Measurements from ENCODE around the gene ARHGAP5. TPM values are rescaled to one million over a fixed set of nuclear protein-coding genes. Genes with fewer than 3 reads are reported as not detected.

The ARHGAP5 gene
- total and polyA plus RNA-seq, 9 of the 15 experiments (the other 6 are each of a cell fraction or from before 2014, with no cell fraction given) = 3.1 to 21.8 (median 12.1) TPM

- TF ChIP-seq DACH1 (IDR thresholded peaks at IDR 0.05; ENCODE audit: partially characterized antibody) = no peak
- no peak; the same call in none of the 2 replicates for TF ChIP-seq CXXC5 (CRISPR knock-in tag; IDR thresholded peaks at IDR 0.05)
- TF ChIP-seq RNF219 (CRISPR knock-in tag; IDR thresholded peaks at IDR 0.05) = no peak
- no peak for TF ChIP-seq MIER1 (IDR thresholded peaks at IDR 0.05; ENCODE audit: low read depth)
- TF ChIP-seq ZNF444 (CRISPR knock-in tag; IDR thresholded peaks at IDR 0.05) = no peak
- TF ChIP-seq CCNT2 (IDR thresholded peaks at IDR 0.05; ENCODE audit: borderline replicate concordance, extremely low read depth, insufficient read length, low read depth, low read length) = peak; percentile 65
- TF ChIP-seq MEIS2 (IDR thresholded peaks at IDR 0.05; ENCODE audit: partially characterized antibody) = peak; percentile 9
- TF ChIP-seq ZNF263 (CRISPR knock-in tag; IDR thresholded peaks at IDR 0.05; ENCODE audit: borderline replicate concordance) = peak; percentile 83
- TF ChIP-seq, protein P1, sequence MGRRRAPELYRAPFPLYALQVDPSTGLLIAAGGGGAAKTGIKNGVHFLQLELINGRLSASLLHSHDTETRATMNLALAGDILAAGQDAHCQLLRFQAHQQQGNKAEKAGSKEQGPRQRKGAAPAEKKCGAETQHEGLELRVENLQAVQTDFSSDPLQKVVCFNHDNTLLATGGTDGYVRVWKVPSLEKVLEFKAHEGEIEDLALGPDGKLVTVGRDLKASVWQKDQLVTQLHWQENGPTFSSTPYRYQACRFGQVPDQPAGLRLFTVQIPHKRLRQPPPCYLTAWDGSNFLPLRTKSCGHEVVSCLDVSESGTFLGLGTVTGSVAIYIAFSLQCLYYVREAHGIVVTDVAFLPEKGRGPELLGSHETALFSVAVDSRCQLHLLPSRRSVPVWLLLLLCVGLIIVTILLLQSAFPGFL (CRISPR knock-in tag; IDR thresholded peaks at IDR 0.05) = no peak
- TF ChIP-seq ZNF124 (CRISPR knock-in tag; IDR thresholded peaks at IDR 0.05) = no peak
- no peak for TF ChIP-seq SRF (CRISPR knock-in tag; IDR thresholded peaks at IDR 0.05)
- TF ChIP-seq, protein P2, sequence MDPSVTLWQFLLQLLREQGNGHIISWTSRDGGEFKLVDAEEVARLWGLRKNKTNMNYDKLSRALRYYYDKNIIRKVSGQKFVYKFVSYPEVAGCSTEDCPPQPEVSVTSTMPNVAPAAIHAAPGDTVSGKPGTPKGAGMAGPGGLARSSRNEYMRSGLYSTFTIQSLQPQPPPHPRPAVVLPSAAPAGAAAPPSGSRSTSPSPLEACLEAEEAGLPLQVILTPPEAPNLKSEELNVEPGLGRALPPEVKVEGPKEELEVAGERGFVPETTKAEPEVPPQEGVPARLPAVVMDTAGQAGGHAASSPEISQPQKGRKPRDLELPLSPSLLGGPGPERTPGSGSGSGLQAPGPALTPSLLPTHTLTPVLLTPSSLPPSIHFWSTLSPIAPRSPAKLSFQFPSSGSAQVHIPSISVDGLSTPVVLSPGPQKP (CRISPR knock-in tag; IDR thresholded peaks at IDR 0.05) = no peak
- TF ChIP-seq, protein P3, sequence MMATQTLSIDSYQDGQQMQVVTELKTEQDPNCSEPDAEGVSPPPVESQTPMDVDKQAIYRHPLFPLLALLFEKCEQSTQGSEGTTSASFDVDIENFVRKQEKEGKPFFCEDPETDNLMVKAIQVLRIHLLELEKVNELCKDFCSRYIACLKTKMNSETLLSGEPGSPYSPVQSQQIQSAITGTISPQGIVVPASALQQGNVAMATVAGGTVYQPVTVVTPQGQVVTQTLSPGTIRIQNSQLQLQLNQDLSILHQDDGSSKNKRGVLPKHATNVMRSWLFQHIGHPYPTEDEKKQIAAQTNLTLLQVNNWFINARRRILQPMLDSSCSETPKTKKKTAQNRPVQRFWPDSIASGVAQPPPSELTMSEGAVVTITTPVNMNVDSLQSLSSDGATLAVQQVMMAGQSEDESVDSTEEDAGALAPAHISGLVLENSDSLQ (IDR thresholded peaks at IDR 0.05) = no peak
- TF ChIP-seq BRD4 (IDR thresholded peaks at IDR 0.05) = no peak
- TF ChIP-seq ZNF408 (CRISPR knock-in tag; IDR thresholded peaks at IDR 0.05; ENCODE audit: low read depth) = no peak
- TF ChIP-seq STAT5A (IDR thresholded peaks at IDR 0.05; ENCODE audit: borderline replicate concordance, low read length) = no peak
- TF ChIP-seq CBX5 (IDR thresholded peaks at IDR 0.05; ENCODE audit: borderline replicate concordance, low read depth) = no peak
- peak; percentile 54; the same call in 1 of the 2 replicates for TF ChIP-seq DIDO1 (tag; IDR thresholded peaks at IDR 0.05; ENCODE audit: low read depth)
- TF ChIP-seq XRCC5 (IDR thresholded peaks at IDR 0.05; ENCODE audit: low read depth, low read length) = no peak
- no peak for TF ChIP-seq ELK3 (CRISPR knock-in tag; IDR thresholded peaks at IDR 0.05)
- TF ChIP-seq MTA2 (IDR thresholded peaks at IDR 0.05; ENCODE audit: low read depth) = no peak
- no peak for TF ChIP-seq TCF15 (CRISPR knock-in tag; IDR thresholded peaks at IDR 0.05)
These were observed 625 bp upstream of the ARHGAP5 start (continued) for GRCh38 chr14:32076278-32077080.

Data from K562 (cell line).